ENCODE results near the gene SAMD4A. TPM values are rescaled to one million over a fixed set of nuclear protein-coding genes. Genes with fewer than 3 reads are reported as not detected.

Gene SAMD4A
- total RNA-seq, 1 experiment from 2014 or later = 9.6 TPM

- Histone ChIP-seq H4K91ac (ENCODE audit: insufficient read length, low read depth, low read length) (no peak overlapping the region), H3K27ac (ENCODE audit: insufficient read length, low read depth, low read length) (no peak overlapping the region), H3K23me2 (ENCODE audit: insufficient read length, low read depth, low read length, poor library complexity, severe bottlenecking) (no peaks in the 10 kb centered on the region), H4K5ac (ENCODE audit: insufficient read length, low read depth, low read length) (no peak overlapping the region), H3T11ph (ENCODE audit: low read length) (no peak overlapping the region), H3K9ac (ENCODE audit: extremely low read depth, insufficient read length, low read length) (no peak overlapping the region), H3K56ac (ENCODE audit: insufficient read length, low read depth, low read length) (no peak overlapping the region), H2BK5ac (ENCODE audit: insufficient read length, low read length) (no peak overlapping the region), H4K8ac (replicated peaks; ENCODE audit: insufficient read length, low read depth, low read length) (no peak overlapping the region), H3K9me3 (ENCODE audit: control insufficient read depth, low read depth, low read length) (no peaks in the 10 kb centered on the region), H2BK12ac (ENCODE audit: insufficient read length, low read depth, low read length) (no peak overlapping the region), H3K23ac (ENCODE audit: insufficient read length, low read depth, low read length) (no peak overlapping the region), H3K4ac (ENCODE audit: low read depth, low read length) (no peak overlapping the region), H2AK5ac (ENCODE audit: insufficient read length, low read length) (no peak overlapping the region), H3K4me2 (ENCODE audit: insufficient read depth, insufficient read length, low read length) (no peak overlapping the region), H2BK15ac (ENCODE audit: low read depth, low read length) (no peak overlapping the region), H3K79me2 (ENCODE audit: insufficient read depth, low read length) (no peaks in the 10 kb centered on the region), H3K4me1 (ENCODE audit: insufficient read depth, low read length) (peaks cover 5% of the 10 kb centered on the region; the same call in 1 of the 2 replicates), H3K18ac (ENCODE audit: insufficient read length, low read depth, low read length) (no peak overlapping the region), H3K27me3 (ENCODE audit: insufficient read depth, low read length) (no peaks in the 10 kb centered on the region), H3K14ac (ENCODE audit: insufficient read depth, low read length) (no peak overlapping the region), H2AFZ (ENCODE audit: low read length) (no peak overlapping the region), H4K20me1 (ENCODE audit: control insufficient read depth, insufficient read depth, insufficient read length) (no peaks in the 10 kb centered on the region), H2BK20ac (ENCODE audit: low read depth, low read length, poor library complexity, severe bottlenecking) (no peak overlapping the region), H3K79me1 (ENCODE audit: insufficient read depth, low read depth, low read length, poor library complexity, severe bottlenecking) (no peaks in the 10 kb centered on the region), H2BK120ac (ENCODE audit: low read depth, low read length, poor library complexity, severe bottlenecking) (no peak overlapping the region)
- no peaks in the 10 kb centered on the region for H3K27me3 Mint-ChIP-seq (ENCODE audit: low read depth)
- peaks cover 0 to 3% of the 10 kb centered on the region in 2 experiments; a peak in 2 of 5 replicates for H3K9me3 Mint-ChIP-seq
- no CpG with 5 or more reads among the region's 1 CpG for WGBS (ENCODE audit: extremely low coverage, insufficient read length, low lambda C conversion rate)
- no peak for TF ChIP-seq CTCF (conservative IDR thresholded peaks at IDR 0.05)
- no peak for DNase-seq
- peaks cover 13 to 14% of the 10 kb centered on the region in 2 experiments for H3K4me1 Mint-ChIP-seq
- no peaks in the 10 kb centered on the region; a peak in 1 of 7 replicates for H3K36me3 Mint-ChIP-seq (ENCODE audit: insufficient read depth in 1 of 3, low read depth in 3 of 3)
- no peak overlapping the region for H3K4me3 Mint-ChIP-seq
- no peak overlapping the region for H3K27ac Mint-ChIP-seq
These were observed 65.5 kb downstream of the SAMD4A start for GRCh38 chr14:54632452-54632851.
